ENCODE measurements around the gene ARHGAP40. TPM values are rescaled to one million over a fixed set of nuclear protein-coding genes. Genes with fewer than 3 reads are reported as not detected.

Gene ARHGAP40
- total and polyA plus RNA-seq, 9 of the 15 experiments (the other 6 are each of a cell fraction or from before 2014, with no cell fraction given), result not detected

- TF ChIP-seq SNAPC5 (CRISPR knock-in tag; IDR thresholded peaks at IDR 0.05), result no peak
- TF ChIP-seq ELK3 (CRISPR knock-in tag; IDR thresholded peaks at IDR 0.05), result no peak
- TF ChIP-seq ZNF644 (tag; IDR thresholded peaks at IDR 0.05; ENCODE audit: low read depth), result no peak
- no peak for TF ChIP-seq HES1 (IDR thresholded peaks at IDR 0.05; ENCODE audit: low read depth)
- no peak for TF ChIP-seq PURB (CRISPR knock-in tag; IDR thresholded peaks at IDR 0.05; ENCODE audit: low read depth)
- no peak for TF ChIP-seq FOXP4 (CRISPR knock-in tag; IDR thresholded peaks at IDR 0.05; ENCODE audit: borderline replicate concordance)
These were observed 72.6 kb downstream of the ARHGAP40 start (continued) for GRCh38 chr20:38674092-38674764.

Measured in K562 (cell line).